SJCRH30 (cell line): Measurements from ENCODE around the gene MNT. TPM values are rescaled to one million over a fixed set of nuclear protein-coding genes. Genes with fewer than 3 reads are reported as not detected.

ENCODE experiments used
- DNase-seq, 2 experiments: peaks; one replicate each; pipeline ENCODE4 v3.0.0-alpha.2; 2015 to 2020
- H3K27ac ChIP-seq: fragments of 250-450 bp; sonication (Bioruptor Pico); 2 replicates; pipeline ENCODE4 v1.5.1; 2020; ENCODE audit warnings: mild to moderate bottlenecking, moderate library complexity
- H3K27me3 ChIP-seq: fragments of 250-450 bp; sonication (Bioruptor Pico); 2 replicates; pipeline ENCODE4 v1.5.1; 2020; ENCODE audit warnings: mild to moderate bottlenecking, moderate library complexity
- H3K36me3 ChIP-seq: fragments of 250-450 bp; sonication (Bioruptor Pico); 2 replicates; pipeline ENCODE4 v1.5.1; 2020; ENCODE audit warnings: mild to moderate bottlenecking, moderate library complexity
- H3K4me1 ChIP-seq: fragments of 250-450 bp; sonication (Bioruptor Pico); 2 replicates; pipeline ENCODE4 v1.5.1; 2020; ENCODE audit warnings: mild to moderate bottlenecking, moderate library complexity
- H3K4me3 ChIP-seq: fragments of 250-450 bp; sonication (Bioruptor Pico); 2 replicates; pipeline ENCODE4 v1.5.1; 2020; ENCODE audit warnings: mild to moderate bottlenecking, moderate library complexity
- H3K9me3 ChIP-seq: fragments of 250-450 bp; sonication (Bioruptor Pico); replicated peaks from 2 replicates; pipeline ENCODE4 v1.5.1; 2020; ENCODE audit warnings: mild to moderate bottlenecking, moderate library complexity
- total RNA-seq: library from RNA; depleted of rRNA; stranded (reverse); fragments of >200 nt; shearing (Covaris generic); gene quantifications from 2 replicates; pipeline ENCODE4 v1.2.3, GENCODE V29; 2014

MNT gene
- total RNA-seq, 1 experiment from 2014 or later, result 8.7 TPM

GRCh38 chr17:2395258-2396181 is 5.3 kb downstream of the MNT start:
- DNase-seq, result no peak
- H3K27ac ChIP-seq, result no peak overlapping the region
- H3K27me3 ChIP-seq, result no peaks in the 10 kb centered on the region
- H3K9me3 ChIP-seq, result no peaks in the 10 kb centered on the region
- no peaks in the 10 kb centered on the region for H3K36me3 ChIP-seq
- peaks cover 14% of the 10 kb centered on the region for H3K4me1 ChIP-seq
- no peak overlapping the region for H3K4me3 ChIP-seq

GRCh38 chr17:2394775-2395201 is 6.1 kb downstream of the MNT start:
- no peaks in the 10 kb centered on the region for H3K27me3 ChIP-seq
- no peaks in the 10 kb centered on the region for H3K9me3 ChIP-seq
- H3K27ac ChIP-seq, result no peak overlapping the region
- no peaks in the 10 kb centered on the region for H3K36me3 ChIP-seq
- no peak overlapping the region for H3K4me3 ChIP-seq
- DNase-seq, result no peak
- peaks cover 14% of the 10 kb centered on the region for H3K4me1 ChIP-seq

- no peak overlapping the region for H3K27ac ChIP-seq
- no peaks in the 10 kb centered on the region for H3K9me3 ChIP-seq
- no peak for DNase-seq
Observed at GRCh38 chr17:2393954-2394749, 6.7 kb downstream of the MNT start.

GRCh38 chr17:2393174-2393953 is 7.5 kb downstream of the MNT start:
- no peaks in the 10 kb centered on the region for H3K36me3 ChIP-seq
- peak overlapping the region; percentile 73 for H3K4me3 ChIP-seq
- no peaks in the 10 kb centered on the region for H3K9me3 ChIP-seq
- no peaks in the 10 kb centered on the region for H3K27me3 ChIP-seq
- peak; percentile 78 to 85 for DNase-seq
- H3K27ac ChIP-seq, result peak overlapping the region; percentile 93
- peaks cover 11% of the 10 kb centered on the region for H3K4me1 ChIP-seq

More at GRCh38 chr17:2393954-2394749, 6.7 kb downstream of the MNT start:
- Histone ChIP-seq H3K4me3 (peak overlapping the region; percentile 73), H3K36me3 (no peaks in the 10 kb centered on the region), H3K27me3 (no peaks in the 10 kb centered on the region), H3K4me1 (peaks cover 14% of the 10 kb centered on the region)

GRCh38 chr17:2392252-2393173 is 8.3 kb downstream of the MNT start:
- H3K9me3 ChIP-seq, result no peaks in the 10 kb centered on the region
- DNase-seq, result peak; percentile 90
- H3K4me1 ChIP-seq, result peaks cover 9% of the 10 kb centered on the region; the same call in 1 of the 2 replicates
- H3K4me3 ChIP-seq, result peak overlapping the region; percentile 73
- no peaks in the 10 kb centered on the region for H3K36me3 ChIP-seq
- peak overlapping the region; percentile 93 for H3K27ac ChIP-seq
- no peaks in the 10 kb centered on the region for H3K27me3 ChIP-seq

GRCh38 chr17:2391597-2392251 is 9.1 kb downstream of the MNT start:
- Histone ChIP-seq H3K9me3 (no peaks in the 10 kb centered on the region), H3K4me1 (peaks cover 9% of the 10 kb centered on the region; the same call in 1 of the 2 replicates), H3K4me3 (peak overlapping the region; percentile 73), H3K36me3 (no peaks in the 10 kb centered on the region), H3K27ac (peak overlapping the region; percentile 12; the same call in 1 of the 2 replicates), H3K27me3 (no peaks in the 10 kb centered on the region)
- no peak for DNase-seq

GRCh38 chr17:2390199-2390836 is 10.5 kb downstream of the MNT start:
- H3K27me3 ChIP-seq, result no peaks in the 10 kb centered on the region
- no peak overlapping the region for H3K27ac ChIP-seq
- peaks cover 13% of the 10 kb centered on the region; the same call in 1 of the 2 replicates for H3K4me1 ChIP-seq
- no peaks in the 10 kb centered on the region for H3K36me3 ChIP-seq
- no peaks in the 10 kb centered on the region for H3K9me3 ChIP-seq
- H3K4me3 ChIP-seq, result no peak overlapping the region
- no peak for DNase-seq

GRCh38 chr17:2388683-2389055 is 12.2 kb downstream of the MNT start:
- Histone ChIP-seq H3K4me1 (peaks cover 15% of the 10 kb centered on the region; the same call in 1 of the 2 replicates), H3K27ac (no peak overlapping the region), H3K4me3 (no peak overlapping the region), H3K27me3 (no peaks in the 10 kb centered on the region), H3K9me3 (no peaks in the 10 kb centered on the region), H3K36me3 (no peaks in the 10 kb centered on the region)
- no peak for DNase-seq

GRCh38 chr17:2388020-2388682 is 12.7 kb downstream of the MNT start:
- no peaks in the 10 kb centered on the region for H3K36me3 ChIP-seq
- no peak overlapping the region for H3K4me3 ChIP-seq
- DNase-seq, result no peak
- H3K27ac ChIP-seq, result no peak overlapping the region
- H3K27me3 ChIP-seq, result no peaks in the 10 kb centered on the region
- no peaks in the 10 kb centered on the region for H3K9me3 ChIP-seq
- H3K4me1 ChIP-seq, result peaks cover 16% of the 10 kb centered on the region; the same call in 1 of the 2 replicates

GRCh38 chr17:2387086-2388019 is 13.5 kb downstream of the MNT start:
- DNase-seq, result no peak
- Histone ChIP-seq H3K9me3 (no peaks in the 10 kb centered on the region), H3K4me1 (peaks cover 16% of the 10 kb centered on the region; the same call in 1 of the 2 replicates), H3K27ac (no peak overlapping the region), H3K4me3 (no peak overlapping the region), H3K36me3 (no peaks in the 10 kb centered on the region), H3K27me3 (no peaks in the 10 kb centered on the region)

- no peaks in the 10 kb centered on the region for H3K9me3 ChIP-seq
- H3K4me1 ChIP-seq, result peaks cover 15% of the 10 kb centered on the region; the same call in 1 of the 2 replicates
- H3K36me3 ChIP-seq, result no peaks in the 10 kb centered on the region
- no peak overlapping the region for H3K4me3 ChIP-seq
- no peak overlapping the region for H3K27ac ChIP-seq
- peak; percentile 58 to 64 for DNase-seq
- H3K27me3 ChIP-seq, result no peaks in the 10 kb centered on the region
Observed at GRCh38 chr17:2386400-2387085, 14.3 kb downstream of the MNT start.
